CD4-positive, alpha-beta T cell (primary cell): ENCODE results near the gene TNFAIP2. TPM values are rescaled to one million over a fixed set of nuclear protein-coding genes. Genes with fewer than 3 reads are reported as not detected.

ENCODE experiments used
- ATAC-seq: fragments of 200-7000 bp; cut with Tn5 transposase; one replicate; pipeline ENCODE4 v1.10.0; 2022; ENCODE audit warnings: mild to moderate bottlenecking; ENCODE audit not compliant: poor library complexity
- CTCF ChIA-PET: fragments of 350-600 bp; sonication (Branson Sonifier 250); formaldehyde crosslinking; loops from one replicate; lab custom pipeline; 2021; ENCODE audit warnings: antibody characterized with exemption, inconsistent platforms; lab: Charles Lee
- POLR2A ChIA-PET: fragments of 350-600 bp; sonication (Branson Sonifier 250); formaldehyde crosslinking; loops from one replicate; lab custom pipeline; 2021; ENCODE audit warnings: antibody characterized with exemption, inconsistent platforms; lab: Charles Lee
- DNase-seq, 14 experiments: peaks; one replicate each; pipeline ENCODE4 v3.0.0-alpha.2; 2013 to 2020; ENCODE audit warnings: mixed read lengths in 2 of 14
- H3K27ac ChIP-seq, 2 donors: one replicate each; pipeline versions ENCODE4 v1.5.1 to v1.7.0; 2013; ENCODE audit warnings: low read length in 2 of 2, low read depth in 1 of 2, mild to moderate bottlenecking in 1 of 2
- H3K27me3 ChIP-seq, 2 experiments: 1 replicate in 1 of 2; 2 replicates in 1 of 2; pipeline versions ENCODE4 v1.6.1 to v1.7.0; 2013; ENCODE audit warnings: low read length in 2 of 2, control low read depth in 1 of 2, mild to moderate bottlenecking in 1 of 2, moderate library complexity in 1 of 2; ENCODE audit not compliant: insufficient read depth in 2 of 2, control insufficient read depth in 1 of 2
- H3K36me3 ChIP-seq: one replicate; pipeline ENCODE4 v1.6.1; 2013; ENCODE audit warnings: low read length, control low read depth; ENCODE audit not compliant: insufficient read depth
- H3K4me1 ChIP-seq: one replicate; pipeline ENCODE4 v1.6.1; 2013; ENCODE audit warnings: low read length, control low read depth; ENCODE audit not compliant: insufficient read depth
- H3K4me3 ChIP-seq: one replicate; pipeline ENCODE4 v1.5.1; 2013; ENCODE audit warnings: mild to moderate bottlenecking, low read length, moderate library complexity
- H3K9me3 ChIP-seq, 2 experiments: 1 replicate in 1 of 2; 2 replicates in 1 of 2; pipeline versions ENCODE4 v1.6.1 to v1.7.0; 2013; ENCODE audit warnings: low read length in 2 of 2, mild to moderate bottlenecking in 2 of 2, control low read depth in 1 of 2, moderate library complexity in 1 of 2; ENCODE audit not compliant: control insufficient read depth in 1 of 2, insufficient read depth in 1 of 2
- H3K27ac Mint-ChIP-seq: one replicate; pipeline ENCODE4 v1.8.0; 2020; ENCODE audit warnings: mixed read lengths
- H3K27me3 Mint-ChIP-seq: one replicate; pipeline ENCODE4 v1.8.0; 2021; ENCODE audit warnings: mixed read lengths
- H3K36me3 Mint-ChIP-seq: one replicate; pipeline ENCODE4 v1.8.0; 2021; ENCODE audit warnings: low read depth, mixed read lengths
- H3K4me1 Mint-ChIP-seq: one replicate; pipeline ENCODE4 v1.8.0; 2021; ENCODE audit warnings: low read depth, mixed read lengths
- H3K4me3 Mint-ChIP-seq: one replicate; pipeline ENCODE4 v1.8.0; 2020; ENCODE audit warnings: mild to moderate bottlenecking, mixed read lengths
- H3K9me3 Mint-ChIP-seq: one replicate; pipeline ENCODE4 v1.8.0; 2020; ENCODE audit warnings: mixed read lengths
- CTCF ChIP-seq: fragments of 200-600 bp; IDR thresholded peaks from one replicate; pipeline ENCODE4 v1.8.0; 2022; ENCODE audit warnings: antibody characterized with exemption, mild to moderate bottlenecking
- intact Hi-C, 2 experiments: fragments of 100-400 bp; cut with DNase I in 1 of 2; cut with micrococcal nuclease in 1 of 2; formaldehyde crosslinking; loops; one replicate each; pipeline versions ENCODE4 v1.15.1 to v1.9.0; 2023 to 2025; cut with DNase I, micrococcal nuclease
- total RNA-seq, 174 experiments: library from RNA in 2 of 174; stranded (reverse) in 2 of 174; gene quantifications; one replicate each; pipeline ENCODE4 v1.2.3 and lab custom pipeline; 2021 to 2026

The TNFAIP2 gene
- total RNA-seq, 2 experiments from 2014 or later: 4.4 to 6.1 TPM

- ATAC-seq (no peak), DNase-seq (no peak)
- CTCF ChIA-PET: no interaction called here
- Mint-ChIP-seq H3K27ac (no peak overlapping the region), H3K36me3 (no peaks in the 10 kb centered on the region), H3K4me1 (no peaks in the 10 kb centered on the region), H3K9me3 (no peaks in the 10 kb centered on the region), H3K27me3 (peaks cover 9% of the 10 kb centered on the region), H3K4me3 (no peak overlapping the region)
- Histone ChIP-seq H3K4me3 (no peak overlapping the region), H3K36me3 (no peaks in the 10 kb centered on the region), H3K4me1 (no peaks in the 10 kb centered on the region), H3K27ac (no peak overlapping the region), H3K9me3 (no peaks in the 10 kb centered on the region), H3K27me3 (no peaks in the 10 kb centered on the region)
- POLR2A ChIA-PET: no interaction called here
- intact Hi-C loops: no loop called here
- TF ChIP-seq CTCF: no peak
Measured at GRCh38 chr14:103133210-103134140, 10.2 kb downstream of the TNFAIP2 start.

- H3K27me3 ChIP-seq: peaks cover 0 to 3% of the 10 kb centered on the region in 2 experiments
- H3K4me3 ChIP-seq: no peak overlapping the region
- TF ChIP-seq CTCF: no peak
- no peaks in the 10 kb centered on the region for H3K4me1 Mint-ChIP-seq
- no peaks in the 10 kb centered on the region for H3K9me3 Mint-ChIP-seq
- no peaks in the 10 kb centered on the region for H3K36me3 ChIP-seq
- ATAC-seq (no peak), DNase-seq (no peak)
- no peaks in the 10 kb centered on the region for H3K27me3 Mint-ChIP-seq
- H3K9me3 ChIP-seq: no peaks in the 10 kb centered on the region
- H3K27ac Mint-ChIP-seq: no peak overlapping the region
- intact Hi-C loops: no loop called here
- no peak overlapping the region for H3K4me3 Mint-ChIP-seq
- H3K36me3 Mint-ChIP-seq: no peaks in the 10 kb centered on the region
- no peaks in the 10 kb centered on the region for H3K4me1 ChIP-seq
- ChIA-PET CTCF (no interaction called here), POLR2A (no interaction called here)
- H3K27ac ChIP-seq: no peak overlapping the region
Measured at GRCh38 chr14:103134405-103134804, 11.1 kb downstream of the TNFAIP2 start.

- DNase-seq: no peak
- no peaks in the 10 kb centered on the region for H3K4me1 ChIP-seq
- intact Hi-C loops: no loop called here
- ChIA-PET POLR2A (no interaction called here), CTCF (no interaction called here)
- no peak overlapping the region for H3K4me3 ChIP-seq
- Mint-ChIP-seq H3K27me3 (peaks cover 4% of the 10 kb centered on the region), H3K4me3 (no peak overlapping the region), H3K27ac (no peak overlapping the region), H3K36me3 (no peaks in the 10 kb centered on the region), H3K4me1 (no peaks in the 10 kb centered on the region), H3K9me3 (no peaks in the 10 kb centered on the region)
- no peak for TF ChIP-seq CTCF
- no peak for ATAC-seq
- H3K27me3 ChIP-seq: peaks cover 0 to 3% of the 10 kb centered on the region in 2 experiments
- no peak overlapping the region for H3K27ac ChIP-seq
- no peaks in the 10 kb centered on the region for H3K9me3 ChIP-seq
- H3K36me3 ChIP-seq: no peaks in the 10 kb centered on the region
Measured at GRCh38 chr14:103134919-103135318, 11.7 kb downstream of the TNFAIP2 start.
